Measurements from ENCODE around the gene SEMA3C. TPM values are rescaled to one million over a fixed set of nuclear protein-coding genes. Genes with fewer than 3 reads are reported as not detected.

The SEMA3C gene
- total RNA-seq, 2 experiments from 2014 or later = 0.08 TPM

DNA sequence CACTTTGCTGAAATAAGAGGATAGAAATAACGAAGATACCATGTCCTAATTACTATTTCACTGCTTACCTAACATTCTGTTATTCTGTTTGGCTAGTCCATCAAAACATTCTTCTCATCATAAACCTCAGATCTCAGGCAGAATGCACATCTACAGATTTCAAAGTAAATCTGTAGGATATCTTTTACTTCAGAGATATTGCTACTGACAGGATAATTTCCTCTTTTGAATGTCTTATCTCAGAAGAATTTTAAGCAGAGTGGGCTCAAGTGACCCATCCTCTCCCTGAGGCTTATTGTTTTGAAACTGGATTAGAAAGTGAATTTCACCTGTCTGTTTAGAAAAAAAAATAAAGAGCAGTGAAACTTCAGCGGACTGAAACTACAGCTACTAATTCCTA, 83.6 kb downstream of the SEMA3C start:
- no peak overlapping the region for H3K27ac Mint-ChIP-seq
- Histone ChIP-seq H3K27me3 (ENCODE audit: control insufficient read depth in 1 of 2, insufficient read depth in 2 of 2, low read length in 2 of 2) (no peaks in the 10 kb centered on the region), H3K36me3 (ENCODE audit: insufficient read depth, low read length) (no peaks in the 10 kb centered on the region), H3K4me3 (ENCODE audit: low read length) (no peak overlapping the region), H3K4me1 (ENCODE audit: insufficient read depth, low read length) (no peaks in the 10 kb centered on the region), H3K27ac (ENCODE audit: low read depth in 1 of 2, low read length in 2 of 2) (no peak overlapping the region), H3K9me3 (ENCODE audit: control insufficient read depth in 1 of 2, insufficient read depth in 1 of 2, low read length in 2 of 2) (no peaks in the 10 kb centered on the region)
- no peaks in the 10 kb centered on the region for H3K27me3 Mint-ChIP-seq
- ChIA-PET CTCF (no interaction called here), POLR2A (no interaction called here)
- peaks cover 2% of the 10 kb centered on the region for H3K9me3 Mint-ChIP-seq
- H3K36me3 Mint-ChIP-seq (ENCODE audit: low read depth) = no peaks in the 10 kb centered on the region
- TF ChIP-seq, protein P1, sequence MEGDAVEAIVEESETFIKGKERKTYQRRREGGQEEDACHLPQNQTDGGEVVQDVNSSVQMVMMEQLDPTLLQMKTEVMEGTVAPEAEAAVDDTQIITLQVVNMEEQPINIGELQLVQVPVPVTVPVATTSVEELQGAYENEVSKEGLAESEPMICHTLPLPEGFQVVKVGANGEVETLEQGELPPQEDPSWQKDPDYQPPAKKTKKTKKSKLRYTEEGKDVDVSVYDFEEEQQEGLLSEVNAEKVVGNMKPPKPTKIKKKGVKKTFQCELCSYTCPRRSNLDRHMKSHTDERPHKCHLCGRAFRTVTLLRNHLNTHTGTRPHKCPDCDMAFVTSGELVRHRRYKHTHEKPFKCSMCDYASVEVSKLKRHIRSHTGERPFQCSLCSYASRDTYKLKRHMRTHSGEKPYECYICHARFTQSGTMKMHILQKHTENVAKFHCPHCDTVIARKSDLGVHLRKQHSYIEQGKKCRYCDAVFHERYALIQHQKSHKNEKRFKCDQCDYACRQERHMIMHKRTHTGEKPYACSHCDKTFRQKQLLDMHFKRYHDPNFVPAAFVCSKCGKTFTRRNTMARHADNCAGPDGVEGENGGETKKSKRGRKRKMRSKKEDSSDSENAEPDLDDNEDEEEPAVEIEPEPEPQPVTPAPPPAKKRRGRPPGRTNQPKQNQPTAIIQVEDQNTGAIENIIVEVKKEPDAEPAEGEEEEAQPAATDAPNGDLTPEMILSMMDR (IDR thresholded peaks at IDR 0.05) = no peak
- intact Hi-C loops (cut with DNase I, micrococcal nuclease) = no loop called here
- ATAC-seq (ENCODE audit: poor library complexity) = no peak
- no peak for DNase-seq
- H3K4me1 Mint-ChIP-seq (ENCODE audit: low read depth) = no peaks in the 10 kb centered on the region
- no peak overlapping the region for H3K4me3 Mint-ChIP-seq

DNA sequence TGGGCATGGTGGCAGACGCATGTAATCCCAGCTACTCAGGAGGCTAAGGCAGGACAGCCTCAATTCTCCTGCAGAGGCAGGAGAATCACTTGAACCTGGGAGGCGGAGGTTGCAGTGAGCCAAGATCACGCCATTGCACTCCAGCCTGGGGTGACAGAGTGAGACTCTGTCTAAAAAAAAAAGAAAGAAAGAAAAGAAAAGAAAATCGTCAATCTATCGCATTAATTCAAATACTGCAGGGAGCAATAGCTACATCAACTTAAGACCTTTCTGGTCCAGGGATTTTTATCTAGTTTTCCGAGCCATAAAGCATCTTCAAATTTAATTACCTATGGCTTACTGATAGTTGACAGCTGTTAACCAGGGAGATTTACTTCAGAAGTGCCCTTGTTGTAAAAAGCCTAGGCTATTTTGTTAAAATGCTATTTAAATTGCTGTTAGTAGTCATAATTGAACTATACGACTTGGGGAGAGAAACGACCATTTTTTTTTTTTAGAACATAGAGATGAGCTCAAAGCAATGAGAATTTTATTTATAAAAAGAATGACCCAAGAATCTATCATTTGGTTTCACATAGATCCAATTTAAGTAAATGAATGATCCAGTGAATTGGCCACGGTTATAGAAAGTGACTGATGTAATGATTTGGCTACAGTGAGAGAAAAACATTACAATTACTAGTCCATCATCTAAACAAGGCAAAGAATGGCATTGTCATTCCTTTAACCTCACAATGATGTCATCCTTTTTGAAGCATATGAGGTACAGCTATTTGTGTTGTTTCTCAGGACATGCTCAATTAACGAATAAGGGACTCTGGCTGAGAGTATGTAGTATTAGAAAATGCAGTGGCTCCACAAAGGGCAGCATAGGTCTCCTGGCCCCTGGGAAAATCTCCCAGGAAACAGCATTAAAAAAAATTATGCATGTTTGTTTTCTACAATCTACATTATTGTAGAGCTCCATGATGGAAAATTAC, 85.3 kb downstream of the SEMA3C start:
- intact Hi-C loops (cut with DNase I, micrococcal nuclease) = no loop called here
- H3K27ac ChIP-seq (ENCODE audit: low read depth in 1 of 2, low read length in 2 of 2) = no peak overlapping the region
- TF ChIP-seq, protein P1 (IDR thresholded peaks at IDR 0.05) = no peak
- Mint-ChIP-seq H3K27me3 (no peaks in the 10 kb centered on the region), H3K27ac (no peak overlapping the region), H3K9me3 (peaks cover 2% of the 10 kb centered on the region), H3K36me3 (ENCODE audit: low read depth) (no peaks in the 10 kb centered on the region), H3K4me1 (ENCODE audit: low read depth) (no peaks in the 10 kb centered on the region), H3K4me3 (no peak overlapping the region)
- CTCF ChIA-PET = no interaction called here
- H3K36me3 ChIP-seq (ENCODE audit: insufficient read depth, low read length) = no peaks in the 10 kb centered on the region
- DNase-seq (no peak), ATAC-seq (ENCODE audit: poor library complexity) (no peak)
- POLR2A ChIA-PET = no interaction called here
- no peak overlapping the region for H3K4me3 ChIP-seq (ENCODE audit: low read length)
- no peaks in the 10 kb centered on the region for H3K4me1 ChIP-seq (ENCODE audit: insufficient read depth, low read length)
- no peaks in the 10 kb centered on the region for H3K27me3 ChIP-seq (ENCODE audit: control insufficient read depth in 1 of 2, insufficient read depth in 2 of 2, low read length in 2 of 2)
- H3K9me3 ChIP-seq (ENCODE audit: control insufficient read depth in 1 of 2, insufficient read depth in 1 of 2, low read length in 2 of 2) = no peaks in the 10 kb centered on the region

DNA sequence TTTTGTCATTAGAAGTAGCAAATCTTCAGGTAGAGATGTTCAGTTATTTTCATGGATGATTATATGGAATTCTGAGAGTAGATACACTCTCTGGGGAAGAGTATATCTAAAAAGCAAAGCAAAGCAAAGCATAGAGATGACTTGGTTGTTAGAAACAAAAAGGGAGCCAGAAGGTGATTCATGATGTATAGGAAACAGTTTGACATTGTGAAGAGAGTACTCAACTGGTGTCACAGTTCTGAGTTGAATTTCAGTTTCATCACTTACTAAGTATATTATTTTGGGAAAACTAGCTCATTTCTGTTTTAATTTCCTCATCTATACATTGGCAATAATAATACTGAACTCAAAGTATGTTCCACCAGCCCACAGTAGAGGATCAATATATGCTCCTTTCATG, 86.8 kb downstream of the SEMA3C start:
- no peaks in the 10 kb centered on the region for H3K36me3 Mint-ChIP-seq (ENCODE audit: low read depth)
- Histone ChIP-seq H3K36me3 (ENCODE audit: insufficient read depth, low read length) (no peaks in the 10 kb centered on the region), H3K27me3 (ENCODE audit: control insufficient read depth in 1 of 2, insufficient read depth in 2 of 2, low read length in 2 of 2) (no peaks in the 10 kb centered on the region), H3K4me3 (ENCODE audit: low read length) (no peak overlapping the region), H3K27ac (ENCODE audit: low read depth in 1 of 2, low read length in 2 of 2) (no peak overlapping the region), H3K4me1 (ENCODE audit: insufficient read depth, low read length) (no peaks in the 10 kb centered on the region), H3K9me3 (ENCODE audit: control insufficient read depth in 1 of 2, insufficient read depth in 1 of 2, low read length in 2 of 2) (no peaks in the 10 kb centered on the region)
- no peaks in the 10 kb centered on the region for H3K9me3 Mint-ChIP-seq
- intact Hi-C loops (cut with DNase I, micrococcal nuclease) = no loop called here
- TF ChIP-seq, protein P1 (IDR thresholded peaks at IDR 0.05) = no peak
- H3K4me3 Mint-ChIP-seq = no peak overlapping the region
- POLR2A ChIA-PET = no interaction called here
- no peaks in the 10 kb centered on the region for H3K27me3 Mint-ChIP-seq
- DNase-seq (no peak), ATAC-seq (ENCODE audit: poor library complexity) (no peak)
- no peaks in the 10 kb centered on the region for H3K4me1 Mint-ChIP-seq (ENCODE audit: low read depth)
- CTCF ChIA-PET = no interaction called here
- no peak overlapping the region for H3K27ac Mint-ChIP-seq

All from CD4-positive, alpha-beta T cell (primary cell).